ENCODE measurements around the gene PHF12.

PHF12 gene

DNA sequence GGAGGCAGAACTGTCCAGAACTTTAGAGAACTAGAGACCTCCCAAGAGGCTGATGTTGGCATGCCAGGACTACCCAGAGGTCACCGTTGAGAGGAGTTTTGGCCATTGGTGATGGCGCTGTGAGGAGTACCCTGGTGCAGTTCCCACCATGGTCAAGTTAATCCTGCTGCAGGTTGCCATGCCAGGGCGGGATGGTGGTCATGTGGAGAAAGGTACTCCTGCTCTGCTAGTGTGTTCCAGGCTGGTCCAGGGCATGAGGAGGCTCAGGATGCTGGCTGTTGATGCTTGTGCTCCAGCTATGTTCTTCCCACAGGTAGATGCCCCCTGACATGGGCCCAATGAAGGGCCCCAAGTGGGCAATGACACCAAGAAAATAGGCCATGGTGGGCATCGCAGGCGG, 4.1 kb upstream of the PHF12 start:
- DNase-seq: no peak

DNA sequence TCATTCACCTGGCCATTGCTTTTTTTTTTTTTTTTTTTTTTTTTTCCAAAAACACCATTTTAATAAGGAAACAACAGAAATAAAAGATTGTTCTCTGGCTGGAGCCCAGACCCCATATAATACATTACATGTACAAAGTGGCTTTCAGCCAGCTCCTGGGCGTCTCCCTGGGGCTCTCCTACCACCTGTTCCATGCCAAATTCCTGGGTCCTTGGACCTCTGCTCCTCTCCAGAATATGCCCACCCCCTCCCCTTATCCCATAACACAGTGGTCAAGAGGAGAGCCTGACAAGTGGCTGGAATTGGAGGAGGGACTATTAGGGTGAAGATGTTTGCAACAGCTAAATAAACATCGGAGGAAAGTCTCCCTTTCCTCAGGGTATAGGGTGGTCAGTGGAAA, 3.6 kb upstream of the PHF12 start:
- DNase-seq: no peak

GRCh38 chr17:28953444-28954118, 2.3 kb upstream of the PHF12 start:
- DNase-seq: peak in 27 of 58 donors; percentile 6 to 61 (median 24)

- DNase-seq: peak; percentile 76 to 99 (median 98)
These were observed 965 bp upstream of the PHF12 start for GRCh38 chr17:28951991-28952975.

GRCh38 chr17:28950752-28951427, 428 bp downstream of the PHF12 start:
- DNase-seq: peak in 5 of 58 donors; percentile 46 to 51 (median 50)

DNA sequence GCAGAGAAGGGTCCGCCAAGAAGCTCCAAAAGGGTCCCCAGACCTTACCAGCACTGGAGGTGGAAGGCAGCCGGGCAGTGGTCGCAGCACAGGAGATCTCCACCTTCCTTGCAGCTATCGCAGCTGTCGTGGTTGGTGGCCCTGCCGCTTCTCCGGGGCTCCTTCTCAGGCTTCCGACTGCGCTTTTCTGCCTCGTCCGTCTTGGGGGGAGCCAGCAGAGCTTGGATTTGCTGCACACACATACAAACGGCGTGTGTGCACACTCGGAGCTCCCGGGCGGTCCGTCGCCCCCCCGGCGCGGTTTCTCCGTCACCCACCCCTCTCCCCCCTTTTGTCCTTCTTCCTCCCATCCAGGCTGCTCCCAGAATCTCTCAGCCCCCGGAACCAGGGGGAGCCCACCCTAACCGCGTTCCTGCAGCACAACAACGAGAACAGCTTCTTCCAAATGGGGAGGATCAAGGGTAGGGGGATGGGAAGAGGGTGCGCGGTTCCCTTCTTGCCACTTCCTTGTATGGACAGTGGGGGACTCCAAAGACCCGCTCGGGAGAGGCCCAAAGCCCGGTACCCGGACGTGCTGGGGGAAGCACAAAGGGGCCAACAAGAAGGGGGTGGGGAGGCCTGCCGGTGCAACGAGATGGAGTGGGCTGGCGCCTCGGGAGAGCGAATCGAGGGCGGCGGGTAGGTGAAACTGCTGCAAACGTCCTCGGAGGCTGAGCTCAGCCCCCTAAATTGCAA, 1.1 kb downstream of the PHF12 start:
- peak in 44 of 58 donors; percentile 11 to 76 (median 50) for DNase-seq

DNA sequence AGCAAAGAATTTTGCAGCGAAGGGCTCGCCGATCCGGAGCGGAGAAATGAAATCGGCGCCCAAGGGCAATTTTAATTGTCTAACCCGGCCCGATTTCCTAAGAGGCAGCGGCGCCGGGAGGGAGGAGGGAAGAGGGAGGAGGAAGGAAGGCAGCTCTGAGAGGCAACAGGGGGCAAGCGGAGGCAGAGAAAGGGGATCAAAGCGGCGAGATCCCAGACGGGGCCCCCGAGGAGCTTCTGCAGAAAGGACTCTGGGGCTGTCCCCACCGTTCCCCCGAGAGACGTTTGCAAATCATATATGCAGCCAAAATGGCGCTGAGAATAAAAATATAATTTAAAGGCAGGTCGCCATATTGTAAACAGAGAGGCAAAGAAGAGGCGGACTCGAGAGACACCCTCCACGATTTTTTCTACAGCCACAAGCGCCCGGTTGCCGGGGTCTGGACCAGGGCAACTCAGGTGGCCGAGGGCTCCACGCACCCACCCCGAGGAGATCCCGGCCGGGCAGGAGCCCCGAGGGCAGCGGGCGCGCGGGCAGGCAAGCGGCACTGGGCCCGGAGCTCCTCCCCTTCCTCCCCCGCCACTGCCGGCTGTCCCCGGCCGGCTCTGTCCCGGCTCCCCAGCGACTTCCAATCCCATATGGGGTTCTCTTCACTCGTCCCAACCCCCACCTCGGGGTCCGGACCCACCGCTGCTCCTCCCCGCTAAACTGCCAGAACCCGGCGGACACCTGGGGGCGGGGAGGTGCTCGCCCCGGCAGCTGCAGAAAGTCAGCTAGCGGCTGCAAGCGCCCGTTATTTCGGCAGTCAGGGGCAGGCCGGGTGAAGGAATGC, 1.9 kb downstream of the PHF12 start:
- peak in 51 of 58 donors; percentile 20 to 79 (median 53) for DNase-seq

- DNase-seq: peak in 4 of 58 donors; percentile 54 to 67 (median 61)
These were observed 2.5 kb downstream of the PHF12 start for GRCh38 chr17:28948873-28949184.

DNA sequence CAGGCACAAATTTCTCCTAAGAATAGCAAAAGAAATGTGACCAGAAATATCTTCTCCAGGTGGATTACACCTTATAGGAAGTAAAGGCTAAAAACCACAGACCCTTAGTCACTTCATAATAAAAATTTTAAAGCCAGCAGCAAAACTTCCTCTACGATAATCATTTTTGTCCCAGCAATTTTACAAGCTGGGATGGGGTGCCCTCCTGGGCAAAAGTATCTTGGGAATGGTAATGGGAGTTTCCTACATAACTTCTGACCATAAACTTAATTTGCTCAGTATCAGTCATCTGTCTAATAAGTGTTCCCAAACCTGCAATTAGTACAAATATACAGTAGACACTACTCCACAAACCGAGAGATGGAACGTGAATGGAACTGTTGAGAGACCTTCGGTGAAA, 3.0 kb downstream of the PHF12 start:
- DNase-seq: no peak

GRCh38 chr17:28947639-28948038, 3.7 kb downstream of the PHF12 start:
- no peak for DNase-seq

DNA sequence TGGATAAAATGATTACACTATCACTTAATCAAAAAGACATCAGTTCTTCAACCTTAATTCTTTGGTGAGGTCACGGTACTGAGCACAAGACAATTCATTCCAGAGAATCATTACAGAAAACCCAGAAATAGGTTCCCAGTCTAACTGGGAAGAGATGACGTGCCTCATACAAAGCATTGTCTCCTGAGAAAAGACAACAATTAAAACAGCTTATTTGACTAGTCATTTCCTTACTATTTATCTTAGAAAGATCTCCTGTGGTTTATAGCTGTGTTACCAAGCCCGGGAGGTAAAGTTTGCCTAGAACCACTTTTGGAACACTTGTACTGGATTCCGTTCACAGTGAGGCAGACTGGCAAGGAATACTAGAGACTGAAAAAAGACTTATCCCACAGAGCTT, 5.1 kb downstream of the PHF12 start:
- DNase-seq: no peak

- peak in 13 of 58 donors; percentile 3 to 32 (median 17) for DNase-seq
These were observed 6.2 kb downstream of the PHF12 start for GRCh38 chr17:28944862-28945741.

DNA sequence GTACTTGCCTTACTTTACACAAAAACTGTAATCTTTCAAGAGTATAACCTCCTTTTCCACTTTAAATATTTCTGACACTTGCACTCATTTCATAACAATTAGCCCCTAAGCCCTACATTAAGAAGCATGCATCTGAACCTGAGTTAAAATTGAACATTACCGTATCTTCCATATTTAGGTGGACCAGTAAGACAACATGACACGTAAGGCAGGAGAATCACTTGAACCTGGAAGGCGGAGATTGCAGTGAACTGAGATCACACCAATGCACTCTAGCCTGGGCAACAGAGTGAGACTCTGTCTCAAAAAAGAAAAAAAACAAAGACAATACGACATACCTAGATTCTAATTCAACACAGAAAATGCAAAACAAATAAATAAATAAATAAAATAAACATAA, 7.0 kb downstream of the PHF12 start:
- no peak for DNase-seq

DNA sequence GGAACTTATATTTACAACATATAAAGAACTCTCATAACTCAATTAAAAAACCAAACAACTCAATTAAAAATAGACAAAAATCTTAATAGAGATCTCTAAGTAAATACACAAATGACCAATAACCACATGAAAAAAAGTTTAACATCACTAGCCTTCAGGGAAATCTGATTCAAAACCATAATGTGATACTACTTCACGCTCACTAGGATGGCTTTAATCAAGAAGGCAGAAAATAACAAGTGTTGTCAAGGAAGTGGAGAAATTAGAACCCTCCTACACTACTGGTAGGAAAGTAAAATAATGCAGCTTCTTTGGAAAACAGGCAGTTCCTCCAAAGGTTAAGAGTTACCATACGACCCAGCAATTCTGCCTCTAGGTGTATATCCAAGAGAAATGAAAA, 8.4 kb downstream of the PHF12 start:
- DNase-seq: no peak

DNA sequence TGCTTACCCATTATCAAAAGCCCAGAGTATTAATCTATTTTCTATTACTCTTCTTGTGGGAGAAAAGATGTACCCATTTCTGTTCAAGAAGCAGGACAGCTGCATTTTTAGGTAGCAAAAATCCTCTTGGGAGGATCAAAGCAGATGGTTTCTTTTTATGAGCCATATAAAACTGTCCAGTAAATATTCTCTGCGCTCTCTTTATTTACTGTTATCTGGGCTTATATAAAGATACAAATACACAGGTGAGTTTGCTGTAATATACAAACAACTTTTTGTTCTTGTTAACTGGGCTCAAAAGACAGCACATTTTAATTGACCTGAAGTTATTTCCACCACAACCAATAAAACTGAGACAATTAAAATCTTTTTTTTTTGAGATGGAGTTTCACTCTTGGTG, 10.1 kb downstream of the PHF12 start:
- DNase-seq: no peak

DNA sequence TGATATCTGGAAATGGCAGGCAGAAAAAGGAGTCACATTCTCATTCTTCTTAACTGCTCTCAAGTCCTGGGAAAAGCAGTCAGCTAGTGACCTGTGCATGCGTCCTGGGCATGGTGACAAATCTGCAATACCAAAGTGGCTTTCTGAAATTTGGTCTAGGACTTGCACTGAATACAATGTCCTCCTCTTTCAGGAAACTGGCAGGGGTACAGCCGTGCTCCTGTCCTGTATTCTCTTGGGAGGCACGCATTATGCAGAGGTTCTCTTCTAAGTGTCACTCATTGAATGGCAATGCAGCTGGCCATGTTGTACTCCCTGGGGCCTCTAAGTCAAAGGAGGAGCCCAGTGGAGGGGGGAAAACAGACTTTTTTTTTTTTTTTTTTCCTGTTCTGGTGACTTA, 10.6 kb downstream of the PHF12 start:
- DNase-seq: peak in 12 of 58 donors; percentile 6 to 54 (median 21)

- no peak for DNase-seq
These were observed 11.2 kb downstream of the PHF12 start for GRCh38 chr17:28940142-28940541.

- peak in 12 of 58 donors; percentile 8 to 52 (median 21) for DNase-seq
These were observed 12.8 kb downstream of the PHF12 start for GRCh38 chr17:28938552-28938951.
